Left cardiac atrium (tissue), 2 donors: Measurements from ENCODE around the gene MMP15. TPM values are rescaled to one million over a fixed set of nuclear protein-coding genes. Genes with fewer than 3 reads are reported as not detected.

ENCODE experiments used
- total RNA-seq, 2 donors: library from RNA; stranded (reverse); fragmentation: NEBNext Ultra II Directional; extraction: Animal tissue kit (Norgen Biotek cat#: 25700); gene quantifications; one replicate each; pipeline ENCODE4 v1.2.1, GENCODE V29; 2021
- donor health status: DM: no; HTN: yes; CAD: no; lungs with severe emphysema.
- donor health status: DM: yes; HTN: yes; CAD: no.

MMP15 gene
- total RNA-seq, 2 donors from 2014 or later, result 46.2 to 52.9 TPM

Other genes with a start within 250 kb of the MMP15 start
- gene KIFC3, start 223.3 kb upstream of the MMP15 start, total RNA-seq, result 10 to 100 TPM; 37.1 to 55.4 TPM
- gene CNGB1, start 54.6 kb upstream of the MMP15 start, total RNA-seq, result not detected
- gene ZNF319, start 25.1 kb upstream of the MMP15 start, total RNA-seq, result 1 to 10 TPM; 5.9 to 8.1 TPM
- gene USB1, start 24.3 kb upstream of the MMP15 start, total RNA-seq, result 10 to 100 TPM; 32.3 to 37.7 TPM
- gene CFAP20, start 103.6 kb downstream of the MMP15 start, total RNA-seq, result 10 to 100 TPM; 31.6 to 32.0 TPM
- gene CSNK2A2, start 172.4 kb downstream of the MMP15 start, total RNA-seq, result 10 to 100 TPM; 30.6 to 32.3 TPM